Right lobe of liver (tissue), 4 donors: ENCODE data around the gene HOXB8.

ENCODE experiments used
- POLR2A ChIP-seq: fragments of 450-650 bp; IDR thresholded peaks from one replicate; pipeline ENCODE4 v1.6.1; 2017; ENCODE audit warnings: antibody characterized with exemption, mild to moderate bottlenecking
- TF ChIP-seq, protein P1 (sequence below), 4 donors: fragments of 200-600 bp in 3 of 4; fragments of 450-650 bp in 1 of 4; IDR thresholded peaks; one replicate each; pipeline versions ENCODE4 v1.5.1 to v1.8.0; 2016 to 2022; ENCODE audit warnings: antibody characterized with exemption in 4 of 4, mild to moderate bottlenecking in 2 of 4
- donor health status: DM: no; HTN: no; CAD: no.
- donor health status: DM: no; HTN: no; CAD: no.
- donor health status: DM: no; HTN: yes; CAD: no.

DNA sequence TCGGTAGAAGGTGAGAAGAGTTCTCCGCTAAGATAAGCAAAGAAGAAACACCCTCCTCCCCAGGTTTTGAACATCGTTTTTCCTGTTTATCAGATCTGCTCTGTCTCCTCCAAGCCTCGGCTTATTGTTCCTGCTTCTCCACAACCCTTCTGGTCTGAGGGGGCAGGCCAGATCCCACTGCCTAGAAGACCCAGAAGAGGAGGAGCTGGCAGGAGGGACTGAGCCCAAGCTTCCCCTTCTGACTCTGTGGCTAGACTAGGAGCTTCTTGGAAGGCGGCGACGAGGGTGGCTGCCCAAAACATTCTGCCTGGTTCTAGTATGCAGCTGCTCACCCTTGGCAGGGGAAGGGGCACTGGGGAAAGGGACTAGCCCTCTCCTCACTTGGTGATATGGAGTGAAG lies 16.4 kb downstream of the HOXB8 start:
- TF ChIP-seq, protein P1, sequence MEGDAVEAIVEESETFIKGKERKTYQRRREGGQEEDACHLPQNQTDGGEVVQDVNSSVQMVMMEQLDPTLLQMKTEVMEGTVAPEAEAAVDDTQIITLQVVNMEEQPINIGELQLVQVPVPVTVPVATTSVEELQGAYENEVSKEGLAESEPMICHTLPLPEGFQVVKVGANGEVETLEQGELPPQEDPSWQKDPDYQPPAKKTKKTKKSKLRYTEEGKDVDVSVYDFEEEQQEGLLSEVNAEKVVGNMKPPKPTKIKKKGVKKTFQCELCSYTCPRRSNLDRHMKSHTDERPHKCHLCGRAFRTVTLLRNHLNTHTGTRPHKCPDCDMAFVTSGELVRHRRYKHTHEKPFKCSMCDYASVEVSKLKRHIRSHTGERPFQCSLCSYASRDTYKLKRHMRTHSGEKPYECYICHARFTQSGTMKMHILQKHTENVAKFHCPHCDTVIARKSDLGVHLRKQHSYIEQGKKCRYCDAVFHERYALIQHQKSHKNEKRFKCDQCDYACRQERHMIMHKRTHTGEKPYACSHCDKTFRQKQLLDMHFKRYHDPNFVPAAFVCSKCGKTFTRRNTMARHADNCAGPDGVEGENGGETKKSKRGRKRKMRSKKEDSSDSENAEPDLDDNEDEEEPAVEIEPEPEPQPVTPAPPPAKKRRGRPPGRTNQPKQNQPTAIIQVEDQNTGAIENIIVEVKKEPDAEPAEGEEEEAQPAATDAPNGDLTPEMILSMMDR (IDR thresholded peaks at IDR 0.05): no peak
- no peak for TF ChIP-seq POLR2A
